ENCODE measurements around the gene UBTF.

Gene UBTF

GRCh38 chr17:44219108-44219615 lies 313 bp downstream of the UBTF start:
- TF ChIP-seq MAX (IDR thresholded peaks at IDR 0.05) (no peak), TAF1 (IDR thresholded peaks at IDR 0.05; ENCODE audit: low read depth) (no peak; the same call in 1 of the 2 replicates), USF1 (IDR thresholded peaks at IDR 0.05) (no peak), ZBTB7A (IDR thresholded peaks at IDR 0.05; ENCODE audit: low read depth) (0 out of 2 replicates have a peak, but pooled peaks have one; percentile 60), FOXM1 (IDR thresholded peaks at IDR 0.05; ENCODE audit: borderline replicate concordance, low read depth) (no peak), RAD21 (IDR thresholded peaks at IDR 0.05; ENCODE audit: low read depth) (no peak), NFIC (IDR thresholded peaks at IDR 0.05) (no peak), EP300 (IDR thresholded peaks at IDR 0.05; ENCODE audit: borderline replicate concordance) (no peak), CEBPB (IDR thresholded peaks at IDR 0.05) (no peak), YY1 (IDR thresholded peaks at IDR 0.05; ENCODE audit: low read depth) (0 out of 2 replicates have a peak, but pooled peaks have one; percentile 5), CREB1 (IDR thresholded peaks at IDR 0.05; ENCODE audit: low read depth) (no peak), EGR1 (IDR thresholded peaks at IDR 0.05) (0 out of 2 replicates have a peak, but pooled peaks have one; percentile 10), TEAD4 (IDR thresholded peaks at IDR 0.05) (no peak), REST (IDR thresholded peaks at IDR 0.05; ENCODE audit: low read depth) (no peak), TCF12 (IDR thresholded peaks at IDR 0.05; ENCODE audit: low read depth) (no peak)

- TF ChIP-seq REST (IDR thresholded peaks at IDR 0.05; ENCODE audit: low read depth) (no peak), MAX (IDR thresholded peaks at IDR 0.05) (peak; percentile 69), ZBTB7A (IDR thresholded peaks at IDR 0.05; ENCODE audit: low read depth) (peak; percentile 77; the same call in 1 of the 2 replicates), TEAD4 (IDR thresholded peaks at IDR 0.05) (0 out of 2 replicates have a peak, but pooled peaks have one; percentile 0), EGR1 (IDR thresholded peaks at IDR 0.05) (peak; percentile 69), CREB1 (IDR thresholded peaks at IDR 0.05; ENCODE audit: low read depth) (no peak), YY1 (IDR thresholded peaks at IDR 0.05; ENCODE audit: low read depth) (peak; percentile 5; the same call in 1 of the 2 replicates), TAF1 (IDR thresholded peaks at IDR 0.05; ENCODE audit: low read depth) (peak; percentile 65; the same call in 1 of the 2 replicates), NFIC (IDR thresholded peaks at IDR 0.05) (peak; percentile 27), CEBPB (IDR thresholded peaks at IDR 0.05) (no peak)
These were observed 949 bp downstream of the UBTF start for GRCh38 chr17:44218344-44219107.

- TF ChIP-seq TAF1 (IDR thresholded peaks at IDR 0.05; ENCODE audit: low read depth) = no peak
- TF ChIP-seq ZBTB7A (IDR thresholded peaks at IDR 0.05; ENCODE audit: low read depth) = no peak
- 0 out of 2 replicates have a peak, but pooled peaks have one; percentile 2 for TF ChIP-seq TEAD4 (IDR thresholded peaks at IDR 0.05)
- TF ChIP-seq YY1 (IDR thresholded peaks at IDR 0.05; ENCODE audit: low read depth) = 0 out of 2 replicates have a peak, but pooled peaks have one; percentile 6
These were observed 1.6 kb downstream of the UBTF start for GRCh38 chr17:44217738-44218343.

GRCh38 chr17:44216694-44217093 lies 2.8 kb downstream of the UBTF start:
- TF ChIP-seq REST (IDR thresholded peaks at IDR 0.05; ENCODE audit: low read depth) (no peak), YY1 (IDR thresholded peaks at IDR 0.05; ENCODE audit: low read depth) (no peak), CREB1 (IDR thresholded peaks at IDR 0.05; ENCODE audit: low read depth) (no peak), FOXM1 (IDR thresholded peaks at IDR 0.05; ENCODE audit: borderline replicate concordance, low read depth) (no peak), TAF1 (IDR thresholded peaks at IDR 0.05; ENCODE audit: low read depth) (no peak), EGR1 (IDR thresholded peaks at IDR 0.05) (no peak), NFIC (IDR thresholded peaks at IDR 0.05) (no peak)

Measured in Ishikawa (cell line).